Measurements from ENCODE around the gene INPP4A. TPM values are rescaled to one million over a fixed set of nuclear protein-coding genes. Genes with fewer than 3 reads are reported as not detected.

The INPP4A gene
- polyA plus RNA-seq, 2 of the 4 experiments (the other 2 are of a cell fraction) = 9.4 to 16.0 TPM

DNA sequence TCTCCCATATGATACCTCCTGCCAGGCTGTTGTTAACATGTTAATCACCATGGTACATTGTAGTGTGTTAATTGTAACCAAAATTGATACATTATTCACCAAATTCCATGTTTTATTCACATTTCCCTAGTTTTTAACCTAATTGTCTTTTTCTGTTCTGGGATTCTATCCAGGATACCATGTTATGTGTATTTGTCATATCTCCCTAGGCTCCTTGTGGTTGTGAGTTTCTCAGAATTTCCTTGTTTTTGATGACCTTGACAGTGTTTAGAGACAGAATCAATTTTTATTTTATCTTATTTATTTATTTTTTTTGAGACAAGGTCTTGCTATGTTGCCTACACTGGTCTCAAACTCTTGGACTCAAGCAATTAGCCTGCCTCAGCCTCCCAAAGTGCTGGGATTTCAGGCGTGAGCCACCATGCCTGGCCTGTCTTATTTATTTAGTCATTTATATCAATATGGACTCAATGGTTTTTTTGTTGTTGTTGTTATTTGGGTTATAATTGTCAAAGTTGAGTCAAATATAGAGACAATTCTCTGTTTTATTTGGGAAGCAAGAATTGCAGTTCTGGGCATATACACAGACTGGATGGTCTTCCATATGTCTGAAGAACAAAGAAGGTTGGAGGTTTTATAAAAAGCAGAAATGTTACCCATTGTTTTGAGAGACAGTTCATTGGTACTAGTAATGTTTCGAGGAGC, 42.6 kb downstream of the INPP4A start:
- ATAC-seq (no peak), FAIRE-seq (no peak), DNase-seq (ENCODE audit: low read depth in 1 of 2, low spot score in 1 of 2) (no peak)
- Histone ChIP-seq H3K4me3 (no peak overlapping the region), H3K9me3 (no peaks in the 10 kb centered on the region), H3K27ac (no peak overlapping the region), H3K4me2 (no peak overlapping the region), H3K4me1 (peaks cover 8% of the 10 kb centered on the region)
- CTCF ChIA-PET = interaction anchor here (0.8 to 1.7 kb wide), 6 partner anchors 10 to 896 kb away, joined by 3 to 4 read pairs (median 3); no protein-coding TSS in a partner anchor
- 83% methylated on average over 2 of the region's 2 CpGs for WGBS (ENCODE audit: missing lambda C conversion rate)
- POLR2A ChIA-PET = no interaction called here
- TF ChIP-seq, protein P1, sequence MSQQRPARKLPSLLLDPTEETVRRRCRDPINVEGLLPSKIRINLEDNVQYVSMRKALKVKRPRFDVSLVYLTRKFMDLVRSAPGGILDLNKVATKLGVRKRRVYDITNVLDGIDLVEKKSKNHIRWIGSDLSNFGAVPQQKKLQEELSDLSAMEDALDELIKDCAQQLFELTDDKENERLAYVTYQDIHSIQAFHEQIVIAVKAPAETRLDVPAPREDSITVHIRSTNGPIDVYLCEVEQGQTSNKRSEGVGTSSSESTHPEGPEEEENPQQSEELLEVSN (IDR thresholded peaks at IDR 0.05; ENCODE audit: borderline replicate concordance, low read depth) = no peak
- TF ChIP-seq, protein P2, sequence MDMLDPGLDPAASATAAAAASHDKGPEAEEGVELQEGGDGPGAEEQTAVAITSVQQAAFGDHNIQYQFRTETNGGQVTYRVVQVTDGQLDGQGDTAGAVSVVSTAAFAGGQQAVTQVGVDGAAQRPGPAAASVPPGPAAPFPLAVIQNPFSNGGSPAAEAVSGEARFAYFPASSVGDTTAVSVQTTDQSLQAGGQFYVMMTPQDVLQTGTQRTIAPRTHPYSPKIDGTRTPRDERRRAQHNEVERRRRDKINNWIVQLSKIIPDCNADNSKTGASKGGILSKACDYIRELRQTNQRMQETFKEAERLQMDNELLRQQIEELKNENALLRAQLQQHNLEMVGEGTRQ (IDR thresholded peaks at IDR 0.05) = no peak
- no peak for TF ChIP-seq SREBF2 (IDR thresholded peaks at IDR 0.05)
- no peak for TF ChIP-seq TP53 (CRISPR knock-in tag; IDR thresholded peaks at IDR 0.05)
- no peak for TF ChIP-seq KDM1A (IDR thresholded peaks at IDR 0.05; ENCODE audit: low read depth)
- no peak for TF ChIP-seq RARB (CRISPR knock-in tag; IDR thresholded peaks at IDR 0.05)
- no peak for TF ChIP-seq CBX8 (IDR thresholded peaks at IDR 0.05)
- TF ChIP-seq MAFK (IDR thresholded peaks at IDR 0.05; ENCODE audit: partially characterized antibody) = no peak
- no peak for TF ChIP-seq TFCP2L1 (CRISPR knock-in tag; IDR thresholded peaks at IDR 0.05)
- TF ChIP-seq NPAS2 (CRISPR knock-in tag; IDR thresholded peaks at IDR 0.05; ENCODE audit: borderline replicate concordance) = no peak
- no peak for TF ChIP-seq HDAC2 (IDR thresholded peaks at IDR 0.05)
- no peak for TF ChIP-seq CHD4 (IDR thresholded peaks at IDR 0.05; ENCODE audit: borderline replicate concordance)
- TF ChIP-seq POLR2AphosphoS2 (conservative IDR thresholded peaks at IDR 0.05; ENCODE audit: low read length) = no peak
- no peak for TF ChIP-seq ZC3H11A (IDR thresholded peaks at IDR 0.05)
- TF ChIP-seq NFE2L2 (conservative IDR thresholded peaks at IDR 0.05; ENCODE audit: low read length) = no peak
- TF ChIP-seq ZSCAN20 (CRISPR knock-in tag; IDR thresholded peaks at IDR 0.05) = no peak
- TF ChIP-seq CEBPB (IDR thresholded peaks at IDR 0.05) = no peak
- no peak for TF ChIP-seq NR3C1 (IDR thresholded peaks at IDR 0.05)

DNA sequence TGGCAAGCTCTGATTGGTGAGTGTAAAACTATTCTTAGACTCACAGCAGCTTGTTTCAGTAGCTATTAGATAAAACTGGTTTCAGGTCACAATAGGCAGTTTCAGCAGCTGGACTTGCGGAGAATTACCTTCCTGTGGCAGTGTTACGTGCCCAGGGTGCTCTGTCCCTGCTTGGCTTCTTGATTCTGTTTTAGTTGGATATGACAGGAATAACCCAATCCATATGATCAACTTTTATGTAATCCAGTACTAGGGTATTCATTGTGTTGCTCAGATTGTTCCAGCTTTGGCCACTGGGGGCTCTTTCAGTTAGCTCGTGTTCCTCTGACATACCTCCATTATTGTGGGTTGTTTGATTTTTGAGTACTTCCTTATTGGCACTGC, 43.1 kb downstream of the INPP4A start:
- peaks cover 8% of the 10 kb centered on the region for H3K4me1 ChIP-seq
- ATAC-seq = peak; percentile 88 to 92
- H3K4me2 ChIP-seq = no peak overlapping the region
- TF ChIP-seq, protein P3, sequence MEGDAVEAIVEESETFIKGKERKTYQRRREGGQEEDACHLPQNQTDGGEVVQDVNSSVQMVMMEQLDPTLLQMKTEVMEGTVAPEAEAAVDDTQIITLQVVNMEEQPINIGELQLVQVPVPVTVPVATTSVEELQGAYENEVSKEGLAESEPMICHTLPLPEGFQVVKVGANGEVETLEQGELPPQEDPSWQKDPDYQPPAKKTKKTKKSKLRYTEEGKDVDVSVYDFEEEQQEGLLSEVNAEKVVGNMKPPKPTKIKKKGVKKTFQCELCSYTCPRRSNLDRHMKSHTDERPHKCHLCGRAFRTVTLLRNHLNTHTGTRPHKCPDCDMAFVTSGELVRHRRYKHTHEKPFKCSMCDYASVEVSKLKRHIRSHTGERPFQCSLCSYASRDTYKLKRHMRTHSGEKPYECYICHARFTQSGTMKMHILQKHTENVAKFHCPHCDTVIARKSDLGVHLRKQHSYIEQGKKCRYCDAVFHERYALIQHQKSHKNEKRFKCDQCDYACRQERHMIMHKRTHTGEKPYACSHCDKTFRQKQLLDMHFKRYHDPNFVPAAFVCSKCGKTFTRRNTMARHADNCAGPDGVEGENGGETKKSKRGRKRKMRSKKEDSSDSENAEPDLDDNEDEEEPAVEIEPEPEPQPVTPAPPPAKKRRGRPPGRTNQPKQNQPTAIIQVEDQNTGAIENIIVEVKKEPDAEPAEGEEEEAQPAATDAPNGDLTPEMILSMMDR (IDR thresholded peaks at IDR 0.05) = peak; percentile 34; the same call in 2 of the 3 replicates
- no peak for TF ChIP-seq TFCP2L1 (CRISPR knock-in tag; IDR thresholded peaks at IDR 0.05)
- TF ChIP-seq, protein P4, sequence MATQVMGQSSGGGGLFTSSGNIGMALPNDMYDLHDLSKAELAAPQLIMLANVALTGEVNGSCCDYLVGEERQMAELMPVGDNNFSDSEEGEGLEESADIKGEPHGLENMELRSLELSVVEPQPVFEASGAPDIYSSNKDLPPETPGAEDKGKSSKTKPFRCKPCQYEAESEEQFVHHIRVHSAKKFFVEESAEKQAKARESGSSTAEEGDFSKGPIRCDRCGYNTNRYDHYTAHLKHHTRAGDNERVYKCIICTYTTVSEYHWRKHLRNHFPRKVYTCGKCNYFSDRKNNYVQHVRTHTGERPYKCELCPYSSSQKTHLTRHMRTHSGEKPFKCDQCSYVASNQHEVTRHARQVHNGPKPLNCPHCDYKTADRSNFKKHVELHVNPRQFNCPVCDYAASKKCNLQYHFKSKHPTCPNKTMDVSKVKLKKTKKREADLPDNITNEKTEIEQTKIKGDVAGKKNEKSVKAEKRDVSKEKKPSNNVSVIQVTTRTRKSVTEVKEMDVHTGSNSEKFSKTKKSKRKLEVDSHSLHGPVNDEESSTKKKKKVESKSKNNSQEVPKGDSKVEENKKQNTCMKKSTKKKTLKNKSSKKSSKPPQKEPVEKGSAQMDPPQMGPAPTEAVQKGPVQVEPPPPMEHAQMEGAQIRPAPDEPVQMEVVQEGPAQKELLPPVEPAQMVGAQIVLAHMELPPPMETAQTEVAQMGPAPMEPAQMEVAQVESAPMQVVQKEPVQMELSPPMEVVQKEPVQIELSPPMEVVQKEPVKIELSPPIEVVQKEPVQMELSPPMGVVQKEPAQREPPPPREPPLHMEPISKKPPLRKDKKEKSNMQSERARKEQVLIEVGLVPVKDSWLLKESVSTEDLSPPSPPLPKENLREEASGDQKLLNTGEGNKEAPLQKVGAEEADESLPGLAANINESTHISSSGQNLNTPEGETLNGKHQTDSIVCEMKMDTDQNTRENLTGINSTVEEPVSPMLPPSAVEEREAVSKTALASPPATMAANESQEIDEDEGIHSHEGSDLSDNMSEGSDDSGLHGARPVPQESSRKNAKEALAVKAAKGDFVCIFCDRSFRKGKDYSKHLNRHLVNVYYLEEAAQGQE (IDR thresholded peaks at IDR 0.05) = no peak
- peak; percentile 41 to 59 for DNase-seq (ENCODE audit: low read depth in 1 of 2, low spot score in 1 of 2)
- 69% methylated on average over 3 of the region's 3 CpGs for WGBS (ENCODE audit: missing lambda C conversion rate)
- ChIA-PET POLR2A (no interaction called here), CTCF (interaction anchor here (0.8 to 1.7 kb wide), 6 partner anchors 9 to 897 kb away, joined by 3 to 4 read pairs (median 3); no protein-coding TSS in a partner anchor)
- no peak for FAIRE-seq
- no peak overlapping the region for H3K4me3 ChIP-seq
- H3K27ac ChIP-seq = no peak overlapping the region
- no peaks in the 10 kb centered on the region for H3K9me3 ChIP-seq
